ENCODE results near the gene GBA2. TPM values are rescaled to one million over a fixed set of nuclear protein-coding genes. Genes with fewer than 3 reads are reported as not detected.

GBA2 gene
- total RNA-seq, 1 donor from 2014 or later: 52.1 TPM

DNA sequence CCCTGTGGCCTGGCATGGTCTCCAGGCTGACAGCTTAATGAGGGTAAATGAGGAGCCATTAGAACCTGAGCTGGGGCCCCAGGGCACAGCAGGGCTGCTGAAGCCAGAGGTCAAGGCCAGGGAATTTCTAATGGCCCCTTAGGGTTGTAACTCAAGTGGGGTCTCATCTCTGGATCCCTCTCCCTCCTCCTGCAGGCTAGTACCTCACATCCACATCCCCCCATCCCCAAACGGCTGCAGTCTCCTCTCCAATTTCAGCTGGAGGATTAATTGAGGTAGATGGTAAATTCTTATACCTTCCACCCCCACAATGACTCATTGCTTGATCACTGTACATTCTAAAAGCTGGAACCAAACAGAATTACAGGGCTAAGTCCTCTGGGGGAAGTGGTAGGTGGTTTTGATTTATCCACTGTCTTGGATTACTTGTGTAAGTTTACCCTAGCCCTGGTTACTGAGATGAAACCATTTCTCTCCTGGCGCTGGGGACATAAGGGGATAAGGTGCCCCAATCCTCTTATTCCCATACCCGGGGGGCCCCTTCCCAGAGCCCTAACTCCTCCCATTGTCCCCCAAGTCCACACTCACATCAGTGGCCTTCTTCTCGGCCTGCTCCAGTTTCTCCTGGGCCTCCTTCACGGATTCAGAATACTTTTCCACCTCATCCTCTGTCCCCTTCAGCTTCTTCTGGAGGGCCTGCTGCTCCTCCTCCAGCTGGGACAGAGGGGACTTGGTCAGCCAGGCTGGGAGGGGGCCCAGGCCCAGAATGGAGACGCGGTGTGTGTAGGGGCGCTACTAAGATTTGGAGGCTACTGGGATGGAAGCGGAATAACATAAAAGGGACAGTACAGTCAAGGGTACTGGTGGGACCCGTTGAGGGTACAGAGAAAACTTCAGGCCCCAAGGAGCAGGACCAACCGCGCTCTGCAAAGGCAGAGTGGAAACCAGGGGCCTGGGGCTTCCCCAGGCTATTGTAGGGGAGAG lies 60.2 kb downstream of the GBA2 start:
- Mint-ChIP-seq H3K4me1 (ENCODE audit: low read depth) (peaks cover 63% of the 10 kb centered on the region), H3K36me3 (ENCODE audit: low read depth) (peaks cover 28% of the 10 kb centered on the region), H3K9me3 (ENCODE audit: low read depth) (no peaks in the 10 kb centered on the region), H3K27ac (ENCODE audit: unreplicated experiment) (peak overlapping the region; percentile 94), H3K27me3 (ENCODE audit: low read depth) (no peaks in the 10 kb centered on the region), H3K4me3 (ENCODE audit: unreplicated experiment) (peak overlapping the region; percentile 99)
- TF ChIP-seq CTCF (IDR thresholded peaks at IDR 0.05): no peak
- DNase-seq (ENCODE audit: low spot score): no peak

GRCh38 chr9:35687972-35688557 lies 61.0 kb downstream of the GBA2 start:
- DNase-seq (ENCODE audit: low spot score): no peak
- Mint-ChIP-seq H3K27me3 (ENCODE audit: low read depth) (no peaks in the 10 kb centered on the region), H3K9me3 (ENCODE audit: low read depth) (no peaks in the 10 kb centered on the region), H3K27ac (ENCODE audit: unreplicated experiment) (peak overlapping the region; percentile 94), H3K4me3 (ENCODE audit: unreplicated experiment) (peak overlapping the region; percentile 99), H3K4me1 (ENCODE audit: low read depth) (peaks cover 71% of the 10 kb centered on the region), H3K36me3 (ENCODE audit: low read depth) (peaks cover 35% of the 10 kb centered on the region)
- TF ChIP-seq CTCF (IDR thresholded peaks at IDR 0.05): no peak

DNA sequence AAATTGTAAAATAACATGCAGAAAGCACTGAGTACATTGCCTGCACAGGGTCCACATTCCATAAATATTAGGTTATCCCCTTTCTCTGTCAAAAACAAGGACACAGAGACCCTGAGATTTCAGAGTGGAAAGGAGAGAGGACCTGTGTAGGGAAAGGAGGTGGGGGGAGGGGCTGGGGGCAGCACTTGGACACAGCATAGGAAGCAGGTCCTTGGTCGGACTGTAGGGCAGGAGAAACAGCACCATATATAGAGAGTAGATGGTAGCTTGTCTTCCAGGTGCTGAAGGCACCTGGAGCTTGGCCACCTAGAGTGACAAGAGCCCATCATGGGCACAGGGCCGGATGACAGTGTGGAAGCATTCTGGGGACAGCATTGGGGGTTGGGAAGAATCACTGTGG lies 61.7 kb downstream of the GBA2 start:
- Mint-ChIP-seq H3K27ac (ENCODE audit: unreplicated experiment) (peak overlapping the region; percentile 94), H3K27me3 (ENCODE audit: low read depth) (no peaks in the 10 kb centered on the region), H3K4me1 (ENCODE audit: low read depth) (peaks cover 78% of the 10 kb centered on the region), H3K4me3 (ENCODE audit: unreplicated experiment) (peak overlapping the region; percentile 99), H3K36me3 (ENCODE audit: low read depth) (peaks cover 42% of the 10 kb centered on the region), H3K9me3 (ENCODE audit: low read depth) (no peaks in the 10 kb centered on the region)
- TF ChIP-seq CTCF (IDR thresholded peaks at IDR 0.05): no peak
- DNase-seq (ENCODE audit: low spot score): no peak

Small RNA genes within 50 kb of the gene (microRNA-seq; reads per million reads assigned to microRNA genes)
- gene MIR6852 (ENCODE audit: borderline number of aligned reads): 3.3 reads per million
- gene MIR6853 (ENCODE audit: borderline number of aligned reads): 1.7 reads per million

Other genes starting within 250 kb of the GBA2 start
- gene TESK1, start 144.0 kb downstream of the GBA2 start, total RNA-seq: 50.7 to 54.7 TPM (median 54.3 TPM) in 3 replicates
- 0.51 to 1.1 TPM (median 1.1 TPM) in 3 replicates for gene CD72, start 130.8 kb downstream of the GBA2 start, total RNA-seq
- not detected in 3 replicates for gene SIT1, start 98.3 kb downstream of the GBA2 start, total RNA-seq
- 11,782 to 13,339 TPM (median 12,386 TPM) in 3 replicates for gene RMRP, start 91.2 kb downstream of the GBA2 start, total RNA-seq
- gene CCDC107, start 90.9 kb downstream of the GBA2 start, total RNA-seq: 31.1 to 55.2 TPM (median 52.2 TPM) in 3 replicates
- gene ARHGEF39, start 84.0 kb downstream of the GBA2 start, total RNA-seq: 0.79 to 2.3 TPM (median 0.85 TPM) in 3 replicates
- 2.9 to 3.6 TPM in 2 of 3 replicates, not detected in the other for gene CA9, start 75.3 kb downstream of the GBA2 start, total RNA-seq
- 498 to 2,023 TPM (median 2,016 TPM) in 3 replicates for gene TPM2, start 59.3 kb downstream of the GBA2 start, total RNA-seq
- 490 to 684 TPM (median 655 TPM) in 3 replicates for gene TLN1, start 17.0 kb downstream of the GBA2 start, total RNA-seq
- gene CREB3, start 16.6 kb downstream of the GBA2 start, total RNA-seq: 55.5 to 63.4 TPM (median 56.7 TPM) in 3 replicates
- 27.7 to 28.6 TPM (median 27.9 TPM) in 3 replicates for gene RGP1, start 59 bp upstream of the GBA2 start, total RNA-seq
- not detected in 3 replicates for gene MSMP, start 5.0 kb upstream of the GBA2 start, total RNA-seq
- gene NPR2, start 42.4 kb upstream of the GBA2 start, total RNA-seq: 38.3 to 46.2 TPM (median 40.2 TPM) in 3 replicates
- gene SPAG8, start 63.0 kb upstream of the GBA2 start, total RNA-seq: 0.30 to 3.3 TPM (median 0.82 TPM) in 3 replicates
- 30.3 to 32.8 TPM (median 32.0 TPM) in 3 replicates for gene HINT2, start 65.8 kb upstream of the GBA2 start, total RNA-seq
- gene FAM221B, start 79.5 kb upstream of the GBA2 start, total RNA-seq: not detected in 3 replicates
- gene TMEM8B, start 80.0 kb upstream of the GBA2 start, total RNA-seq: 17.4 to 18.2 TPM (median 18.1 TPM) in 3 replicates
- not detected in 3 replicates for gene OR13J1, start 121.2 kb upstream of the GBA2 start, total RNA-seq
- 7.2 to 16.6 TPM (median 7.8 TPM) in 3 replicates for gene HRCT1, start 157.0 kb upstream of the GBA2 start, total RNA-seq
- 0.70 to 1.3 TPM (median 0.77 TPM) in 3 replicates for gene SPAAR, start 160.3 kb upstream of the GBA2 start, total RNA-seq
- gene OR2S2, start 208.9 kb upstream of the GBA2 start, total RNA-seq: not detected in 3 replicates

Measured in chondrocyte (in vitro differentiated cells).